WTC11 (cell line): Measurements from ENCODE around the gene ARHGAP22. TPM values are rescaled to one million over a fixed set of nuclear protein-coding genes. Genes with fewer than 3 reads are reported as not detected.

Experiments used
- ATAC-seq: fragments of 200-7000 bp; cut with Tn5 transposase; 2 replicates; pipeline ENCODE4 v1.10.0; 2021; ENCODE audit warnings: mild to moderate bottlenecking, moderate library complexity
- CTCF ChIA-PET: fragments of 300-600 bp; sonication (Branson Sonifier 250); formaldehyde crosslinking; loops from one replicate; lab custom pipeline; 2021; ENCODE audit warnings: antibody characterized with exemption; lab: Charles Lee
- POLR2A ChIA-PET: fragments of 350-600 bp; sonication (Branson Sonifier 250); formaldehyde crosslinking; loops from one replicate; lab custom pipeline; 2021; ENCODE audit warnings: antibody characterized with exemption; lab: Charles Lee
- DNase-seq: peaks from one replicate; pipeline ENCODE4 v3.0.0; 2021; ENCODE audit warnings: low spot score
- H3K27ac Mint-ChIP-seq: 2 replicates; pipeline ENCODE4 v1.8.0; 2021; ENCODE audit warnings: mixed read lengths
- H3K27me3 Mint-ChIP-seq: 2 replicates; pipeline ENCODE4 v1.8.0; 2021; ENCODE audit warnings: low read depth, mild to moderate bottlenecking, moderate library complexity, mixed read lengths
- H3K36me3 Mint-ChIP-seq: 2 replicates; pipeline ENCODE4 v1.8.0; 2021; ENCODE audit warnings: mixed read lengths
- H3K4me1 Mint-ChIP-seq: 2 replicates; pipeline ENCODE4 v1.8.0; 2022; ENCODE audit warnings: mixed read lengths
- H3K4me3 Mint-ChIP-seq: 2 replicates; pipeline ENCODE4 v1.8.0; 2021; ENCODE audit warnings: mild to moderate bottlenecking, moderate library complexity, mixed read lengths
- H3K9me3 Mint-ChIP-seq: 2 replicates; pipeline ENCODE4 v1.8.0; 2021; ENCODE audit warnings: mixed read lengths
- AR ChIP-seq: fragments of 250-450 bp; sonication (Bioruptor Pico); IDR thresholded peaks from 2 replicates; pipeline ENCODE4 v1.9.0; 2021; ENCODE audit warnings: mild to moderate bottlenecking
- CBFB ChIP-seq: sonication (generic); formaldehyde crosslinking; IDR thresholded peaks from 2 replicates; pipeline ENCODE4 v1.8.1; 2022; ENCODE audit warnings: mild to moderate bottlenecking, low read depth, missing genetic modification reagents
- CREB1 ChIP-seq: sonication (generic); formaldehyde crosslinking; IDR thresholded peaks from 2 replicates; pipeline ENCODE4 v1.8.0; 2023; ENCODE audit warnings: mild to moderate bottlenecking, missing genetic modification reagents
- CREM ChIP-seq: sonication (generic); formaldehyde crosslinking; IDR thresholded peaks from 2 replicates; pipeline ENCODE4 v1.8.1; 2022; ENCODE audit warnings: mild to moderate bottlenecking, missing genetic modification reagents, moderate library complexity
- FOXJ3 ChIP-seq: sonication (generic); formaldehyde crosslinking; IDR thresholded peaks from 2 replicates; pipeline ENCODE4 v1.9.0; 2021; ENCODE audit warnings: missing genetic modification reagents, mild to moderate bottlenecking, borderline replicate concordance
- FOXK1 ChIP-seq: sonication (generic); formaldehyde crosslinking; IDR thresholded peaks from 2 replicates; pipeline ENCODE4 v1.8.0; 2022; ENCODE audit warnings: mild to moderate bottlenecking, moderate library complexity, missing genetic modification reagents
- PRRX2 ChIP-seq: fragments of 250-450 bp; sonication (Bioruptor Pico); IDR thresholded peaks from 2 replicates; pipeline ENCODE4 v1.8.0; 2021; ENCODE audit warnings: mild to moderate bottlenecking
- RELA ChIP-seq: sonication (generic); formaldehyde crosslinking; IDR thresholded peaks from 2 replicates; pipeline ENCODE4 v1.8.1; 2022; ENCODE audit warnings: missing genetic modification reagents, mild to moderate bottlenecking, borderline replicate concordance
- RORB ChIP-seq: fragments of 250-450 bp; sonication (Bioruptor Pico); IDR thresholded peaks from 2 replicates; pipeline ENCODE4 v1.9.0; 2021; ENCODE audit warnings: mild to moderate bottlenecking
- SMAD4 ChIP-seq: sonication (generic); formaldehyde crosslinking; IDR thresholded peaks from 2 replicates; pipeline ENCODE4 v1.8.0; 2022; ENCODE audit warnings: mild to moderate bottlenecking, missing genetic modification reagents
- SOX15 ChIP-seq: fragments of 250-450 bp; sonication (Bioruptor Pico); IDR thresholded peaks from 2 replicates; pipeline ENCODE4 v1.9.0; 2021; ENCODE audit warnings: mild to moderate bottlenecking
- STAT6 ChIP-seq: sonication (generic); formaldehyde crosslinking; conservative IDR thresholded peaks from 2 replicates; pipeline ENCODE4 v1.8.1; 2023; ENCODE audit warnings: mild to moderate bottlenecking, low read depth, missing genetic modification reagents, moderate library complexity
- ZBTB21 ChIP-seq: sonication (generic); formaldehyde crosslinking; IDR thresholded peaks from 2 replicates; pipeline ENCODE4 v1.8.1; 2023; ENCODE audit warnings: mild to moderate bottlenecking, missing genetic modification reagents, borderline replicate concordance
- ZBTB43 ChIP-seq: sonication (generic); formaldehyde crosslinking; IDR thresholded peaks from 2 replicates; pipeline ENCODE4 v1.8.1; 2023; ENCODE audit warnings: mild to moderate bottlenecking, missing genetic modification reagents
- ZNF219 ChIP-seq: sonication (generic); formaldehyde crosslinking; IDR thresholded peaks from 2 replicates; pipeline ENCODE4 v1.8.0; 2023; ENCODE audit warnings: missing genetic modification reagents, mild to moderate bottlenecking, borderline replicate concordance
- total RNA-seq: library from RNA; stranded (reverse); gene quantifications from 3 replicates; pipeline ENCODE4 v1.2.3, GENCODE V29; 2021
- TF ChIP-seq, protein P1 (sequence below): sonication (generic); formaldehyde crosslinking; IDR thresholded peaks from 2 replicates; pipeline ENCODE4 v1.8.1; 2023; ENCODE audit warnings: mild to moderate bottlenecking, missing genetic modification reagents, moderate library complexity
- TF ChIP-seq, protein P2 (sequence below): sonication (generic); formaldehyde crosslinking; conservative IDR thresholded peaks from 2 replicates; pipeline ENCODE4 v1.8.1; 2022; ENCODE audit warnings: mild to moderate bottlenecking, missing genetic modification reagents
- TF ChIP-seq, protein P3 (sequence below): fragments of 250-450 bp; sonication (Bioruptor Pico); IDR thresholded peaks from 2 replicates; pipeline ENCODE4 v1.9.0; 2021; ENCODE audit warnings: moderate library complexity, mild to moderate bottlenecking, inconsistent platforms, borderline replicate concordance

ARHGAP22 gene
- total RNA-seq, 1 experiment from 2014 or later = 8.6 TPM

DNA sequence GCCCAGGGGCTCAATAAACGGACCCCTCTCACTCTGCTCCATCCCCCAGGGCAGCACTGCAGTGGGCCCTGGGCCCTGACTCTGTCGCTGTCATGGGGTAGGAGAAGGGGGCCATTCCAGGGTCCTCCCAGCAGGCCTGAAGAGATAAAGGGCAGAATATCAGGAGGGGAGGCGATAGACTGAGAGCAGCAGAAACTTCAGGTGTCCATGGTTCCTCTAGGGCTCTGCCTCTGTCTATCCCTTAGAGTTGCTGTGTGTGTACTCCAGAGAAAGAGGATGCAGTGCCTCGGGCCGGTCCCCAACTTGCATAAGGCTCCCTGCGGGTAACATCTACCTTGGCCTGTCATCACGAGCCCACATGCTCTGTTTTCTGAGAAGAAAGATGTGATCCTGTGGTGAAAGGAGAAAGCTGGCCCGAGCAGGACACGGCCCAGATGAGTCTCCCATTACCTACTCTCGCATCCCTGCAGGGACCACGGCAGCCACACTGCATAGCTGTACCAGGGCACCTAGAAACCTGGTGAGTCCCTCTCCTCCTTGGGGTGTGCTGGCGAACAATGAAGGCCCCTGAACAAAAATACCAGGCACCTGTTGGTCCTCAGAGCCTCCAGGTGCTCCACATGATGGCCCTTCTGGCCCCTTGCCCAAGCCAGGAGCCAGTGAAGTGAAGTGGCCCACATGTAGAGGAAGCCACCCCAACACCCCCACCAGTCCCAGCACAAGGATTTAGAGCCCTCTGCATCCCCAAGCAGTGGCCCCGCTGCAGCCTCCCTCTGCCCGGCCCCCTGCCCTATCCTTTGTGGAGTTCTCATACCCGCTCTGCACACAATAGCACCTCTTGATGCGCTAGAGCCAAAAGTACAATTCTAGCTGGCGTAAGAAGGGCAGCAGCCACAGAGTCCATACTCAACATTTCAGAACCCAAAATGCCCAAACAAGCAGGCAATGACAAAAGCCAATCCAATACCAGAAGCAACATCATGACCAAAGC lies 106.8 kb downstream of the ARHGAP22 start:
- TF ChIP-seq PRRX2 (CRISPR knock-in tag) (no peak), ZBTB21 (CRISPR knock-in tag) (no peak), SMAD4 (CRISPR knock-in tag) (no peak), RELA (no peak), FOXK1 (CRISPR knock-in tag) (no peak), RORB (no peak), CBFB (CRISPR knock-in tag) (no peak)
- TF ChIP-seq, all 79 proteins: peak for 0
- POLR2A ChIA-PET = no interaction called here
- no peak overlapping the region for H3K4me3 Mint-ChIP-seq
- H3K4me1 Mint-ChIP-seq = peaks cover 13% of the 10 kb centered on the region
- H3K9me3 Mint-ChIP-seq = no peaks in the 10 kb centered on the region
- CTCF ChIA-PET = no interaction called here
- H3K36me3 Mint-ChIP-seq = no peaks in the 10 kb centered on the region
- ATAC-seq = no peak
- no peak overlapping the region for H3K27ac Mint-ChIP-seq
- DNase-seq = no peak
- H3K27me3 Mint-ChIP-seq = no peaks in the 10 kb centered on the region

DNA sequence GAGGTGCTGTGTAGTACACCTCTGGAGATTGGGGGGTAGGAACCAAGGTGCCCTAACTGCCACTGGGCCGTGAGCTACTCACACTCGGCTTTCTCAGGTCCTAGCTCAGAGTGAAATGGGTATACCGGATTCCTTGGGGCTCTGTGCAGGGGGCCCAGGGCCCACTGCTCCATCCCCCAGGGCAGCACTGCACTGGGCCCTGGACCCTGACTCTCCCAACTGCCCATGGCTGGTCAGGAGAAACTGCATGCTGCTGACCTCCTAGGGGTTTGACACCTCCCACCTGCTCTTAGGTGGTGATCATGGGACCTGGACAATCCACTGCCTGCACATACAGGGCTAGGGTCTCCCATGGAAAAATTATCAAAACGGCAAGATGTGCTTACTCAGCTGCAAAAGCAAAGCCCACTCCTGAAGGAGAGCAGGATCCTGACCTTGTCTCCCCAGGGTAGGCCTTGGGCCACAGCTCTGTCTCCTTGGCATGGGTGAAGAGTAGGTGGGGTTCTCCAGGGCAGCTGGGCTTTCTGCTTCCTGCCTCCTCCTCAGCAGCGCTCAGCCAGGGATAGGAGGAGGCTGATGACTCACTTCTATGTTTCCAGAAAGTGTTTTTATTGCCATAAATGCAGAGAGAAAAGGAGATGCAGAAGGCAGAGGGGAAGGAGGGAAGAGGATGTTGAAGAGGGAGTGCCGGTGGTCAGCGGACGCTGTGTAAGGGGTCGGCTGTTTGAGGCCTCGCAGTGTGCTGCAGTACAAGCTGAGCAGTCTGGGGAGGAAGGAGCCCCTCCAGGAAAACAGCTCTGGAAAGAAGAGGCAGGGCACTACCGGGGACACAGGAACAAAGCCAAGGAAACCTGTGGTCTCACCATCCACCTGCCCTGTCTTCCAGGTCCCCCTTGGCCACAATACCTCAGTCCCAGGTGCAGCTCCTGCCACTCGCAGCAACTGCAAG lies 107.8 kb downstream of the ARHGAP22 start:
- Mint-ChIP-seq H3K27ac (no peak overlapping the region), H3K27me3 (no peaks in the 10 kb centered on the region), H3K9me3 (no peaks in the 10 kb centered on the region), H3K36me3 (no peaks in the 10 kb centered on the region), H3K4me1 (peaks cover 13% of the 10 kb centered on the region), H3K4me3 (no peak overlapping the region)
- ChIA-PET CTCF (interaction anchor here (0.6 to 1.3 kb wide), 2 partner anchors 53 to 812 kb away, joined by 3 to 4 read pairs; no protein-coding TSS in a partner anchor), POLR2A (no interaction called here)
- ATAC-seq (no peak), DNase-seq (no peak)
- TF ChIP-seq FOXJ3 (no peak), SOX15 (CRISPR knock-in tag) (no peak), CBFB (CRISPR knock-in tag) (no peak), STAT6 (CRISPR knock-in tag) (no peak), CREB1 (CRISPR knock-in tag) (no peak)
- TF ChIP-seq, protein P1, sequence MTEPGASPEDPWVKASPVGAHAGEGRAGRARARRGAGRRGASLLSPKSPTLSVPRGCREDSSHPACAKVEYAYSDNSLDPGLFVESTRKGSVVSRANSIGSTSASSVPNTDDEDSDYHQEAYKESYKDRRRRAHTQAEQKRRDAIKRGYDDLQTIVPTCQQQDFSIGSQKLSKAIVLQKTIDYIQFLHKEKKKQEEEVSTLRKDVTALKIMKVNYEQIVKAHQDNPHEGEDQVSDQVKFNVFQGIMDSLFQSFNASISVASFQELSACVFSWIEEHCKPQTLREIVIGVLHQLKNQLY (CRISPR knock-in tag) = no peak
- TF ChIP-seq, protein P2, sequence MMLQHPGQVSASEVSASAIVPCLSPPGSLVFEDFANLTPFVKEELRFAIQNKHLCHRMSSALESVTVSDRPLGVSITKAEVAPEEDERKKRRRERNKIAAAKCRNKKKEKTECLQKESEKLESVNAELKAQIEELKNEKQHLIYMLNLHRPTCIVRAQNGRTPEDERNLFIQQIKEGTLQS (CRISPR knock-in tag) = no peak

GRCh38 chr10:48496105-48496830 lies 108.6 kb downstream of the ARHGAP22 start:
- no peak overlapping the region for H3K4me3 Mint-ChIP-seq
- no peak for TF ChIP-seq AR (CRISPR knock-in tag)
- no peak for TF ChIP-seq ZNF219 (CRISPR knock-in tag)
- no peak for TF ChIP-seq ZBTB43
- TF ChIP-seq CREM (CRISPR knock-in tag) = no peak
- TF ChIP-seq, protein P3, sequence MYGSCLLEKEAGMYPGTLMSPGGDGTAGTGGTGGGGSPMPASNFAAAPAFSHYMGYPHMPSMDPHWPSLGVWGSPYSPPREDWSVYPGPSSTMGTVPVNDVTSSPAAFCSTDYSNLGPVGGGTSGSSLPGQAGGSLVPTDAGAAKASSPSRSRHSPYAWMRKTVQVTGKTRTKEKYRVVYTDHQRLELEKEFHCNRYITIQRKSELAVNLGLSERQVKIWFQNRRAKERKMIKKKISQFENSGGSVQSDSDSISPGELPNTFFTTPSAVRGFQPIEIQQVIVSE = no peak

More at GRCh38 chr10:48496105-48496830, 108.6 kb downstream of the ARHGAP22 start:
- CTCF ChIA-PET = interaction anchor here (0.9 to 2.4 kb wide), 3 partner anchors 39 to 52 kb away, joined by 3 to 13 read pairs (median 3); no protein-coding TSS in a partner anchor
- no peaks in the 10 kb centered on the region for H3K9me3 Mint-ChIP-seq
- H3K27ac Mint-ChIP-seq = no peak overlapping the region
- POLR2A ChIA-PET = no interaction called here
- H3K4me1 Mint-ChIP-seq = peaks cover 13% of the 10 kb centered on the region
- no peaks in the 10 kb centered on the region for H3K36me3 Mint-ChIP-seq
- DNase-seq = no peak
- no peaks in the 10 kb centered on the region for H3K27me3 Mint-ChIP-seq
- no peak for ATAC-seq
